ENCODE measurements around the gene RAB3GAP2.
"Not testable (repeated sequence)": the region's sequence is repeated elsewhere in the genome, so short reads cannot be mapped to it uniquely, and the experiment has no call there.

RAB3GAP2 gene

DNA sequence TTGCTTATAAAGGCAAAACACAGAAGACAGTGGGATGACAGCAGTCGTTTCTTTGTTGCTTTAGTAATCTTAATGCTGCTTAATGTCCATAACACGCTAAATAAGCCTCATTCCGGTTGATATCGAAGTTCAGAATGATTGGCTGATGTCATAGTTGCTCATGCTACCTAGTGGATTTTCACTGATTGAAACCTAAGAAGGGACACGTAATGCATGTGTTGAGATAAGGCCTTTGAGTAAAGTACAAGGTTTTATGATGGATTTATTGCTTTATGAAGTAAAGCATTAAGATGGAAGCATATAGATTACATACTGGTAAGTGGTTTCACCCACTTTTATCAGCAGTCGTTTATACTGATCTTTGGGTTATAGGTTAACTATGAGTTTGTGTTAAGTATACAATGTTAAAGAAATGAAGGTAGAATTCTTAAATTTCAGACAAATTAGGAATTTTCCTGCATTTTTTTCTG is 153.2 kb downstream of the RAB3GAP2 start:
- in situ Hi-C loops (cut with MboI; ENCODE audit: low sequenced_read_pairs, unreplicated experiment): no loop called here
- no peak for TF ChIP-seq CTCF (IDR thresholded peaks at IDR 0.05; ENCODE audit: borderline replicate concordance, control extremely low read depth, extremely low read depth, insufficient read depth, missing control alignments)

GRCh38 chr1:220113136-220113695 is 159.0 kb downstream of the RAB3GAP2 start:
- TF ChIP-seq CTCF (IDR thresholded peaks at IDR 0.05; ENCODE audit: borderline replicate concordance, control extremely low read depth, extremely low read depth, insufficient read depth, missing control alignments): peak; percentile 31
- DNase-seq (ENCODE audit: low spot score): peak; percentile 47
- in situ Hi-C loops (cut with MboI; ENCODE audit: low sequenced_read_pairs, unreplicated experiment): no loop called here

More for the DNA sequence above, 153.2 kb downstream of the RAB3GAP2 start:
- no peak for DNase-seq (ENCODE audit: low spot score)

DNA sequence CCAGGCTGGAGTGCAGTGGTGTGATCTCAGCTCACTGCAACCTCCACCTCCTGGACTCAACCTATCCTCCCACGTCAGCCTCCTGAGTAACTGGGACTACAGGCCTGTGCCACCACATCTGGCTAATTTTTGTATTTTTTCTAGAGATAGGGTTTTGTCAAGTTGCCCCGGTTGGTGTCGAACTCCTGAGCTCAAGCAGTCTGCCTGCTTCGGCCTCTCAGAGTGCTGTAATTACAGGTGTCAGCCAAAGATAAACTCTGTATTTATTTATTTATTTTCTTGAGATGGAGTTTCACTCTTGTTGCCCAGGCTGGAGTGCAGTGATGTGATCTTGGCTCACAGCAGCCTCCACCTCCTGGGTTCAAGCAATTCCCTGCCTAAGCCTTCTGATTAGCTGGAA is 159.7 kb downstream of the RAB3GAP2 start:
- in situ Hi-C loops (cut with MboI; ENCODE audit: low sequenced_read_pairs, unreplicated experiment); DNase-seq (ENCODE audit: low spot score): not testable (repeated sequence)

- in situ Hi-C loops (cut with MboI; ENCODE audit: low sequenced_read_pairs, unreplicated experiment); DNase-seq (ENCODE audit: low spot score): not testable (repeated sequence)
Measured at GRCh38 chr1:220110473-220110872, 161.8 kb downstream of the RAB3GAP2 start.

DNA sequence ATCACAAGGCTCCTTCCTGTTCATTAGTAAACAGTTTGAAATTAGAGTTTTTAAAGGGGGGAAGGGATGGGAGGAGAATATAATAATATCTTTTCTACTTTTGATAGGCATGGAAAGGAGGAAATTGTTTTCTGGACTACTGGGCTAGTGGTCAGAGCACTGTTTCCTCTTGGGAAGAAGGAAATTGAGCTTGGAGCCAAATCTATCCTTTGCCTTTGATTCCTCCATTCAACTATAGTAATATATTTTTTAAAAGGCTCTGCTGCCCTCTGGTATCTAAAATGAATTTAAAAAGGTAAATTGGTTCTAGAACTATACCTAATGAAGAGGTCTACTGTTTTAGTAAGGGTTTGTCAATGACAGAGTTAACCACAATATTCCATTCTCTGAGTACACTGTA is 172.4 kb downstream of the RAB3GAP2 start:
- DNase-seq (ENCODE audit: low spot score): no peak
- no peak for TF ChIP-seq CTCF (IDR thresholded peaks at IDR 0.05; ENCODE audit: borderline replicate concordance, control extremely low read depth, extremely low read depth, insufficient read depth, missing control alignments)
- in situ Hi-C loops (cut with MboI; ENCODE audit: low sequenced_read_pairs, unreplicated experiment): no loop called here
